HG02623 (cell line): ENCODE results near the gene AARS1.
"Not testable (repeated sequence)": the region's sequence is repeated elsewhere in the genome, so short reads cannot be mapped to it uniquely, and the experiment has no call there.

ENCODE experiments used
- ATAC-seq: cut with Tn5 transposase; IDR thresholded peaks from one replicate; pipeline ENCODE4 v1.9.1; 2021; ENCODE audit warnings: moderate library complexity; ENCODE audit not compliant: unreplicated experiment

The AARS1 gene

GRCh38 chr16:70226024-70226423, 63.3 kb downstream of the AARS1 start:
- ATAC-seq = not testable (repeated sequence)

- ATAC-seq = not testable (repeated sequence)
Measured at GRCh38 chr16:70225430-70225829, 63.9 kb downstream of the AARS1 start.

GRCh38 chr16:70224645-70225044, 64.7 kb downstream of the AARS1 start:
- not testable (repeated sequence) for ATAC-seq

GRCh38 chr16:70223971-70224513, 65.3 kb downstream of the AARS1 start:
- ATAC-seq = not testable (repeated sequence)

GRCh38 chr16:70223216-70223615, 66.1 kb downstream of the AARS1 start:
- not testable (repeated sequence) for ATAC-seq

GRCh38 chr16:70222574-70222973, 66.7 kb downstream of the AARS1 start:
- not testable (repeated sequence) for ATAC-seq

GRCh38 chr16:70218586-70218985, 70.7 kb downstream of the AARS1 start:
- ATAC-seq = not testable (repeated sequence)

- ATAC-seq = not testable (repeated sequence)
Measured at GRCh38 chr16:70206382-70206781, 82.9 kb downstream of the AARS1 start.

GRCh38 chr16:70204668-70205405, 84.5 kb downstream of the AARS1 start:
- ATAC-seq = not testable (repeated sequence)

- not testable (repeated sequence) for ATAC-seq
Measured at GRCh38 chr16:70204010-70204409, 85.3 kb downstream of the AARS1 start.

GRCh38 chr16:70203508-70203907, 85.8 kb downstream of the AARS1 start:
- ATAC-seq = not testable (repeated sequence)
